Left hindlimb (tissue), 1 donor: ENCODE measurements around the gene MACF1.
"Not testable (repeated sequence)": the region's sequence is repeated elsewhere in the genome, so short reads cannot be mapped to it uniquely, and the experiment has no call there.

Experiments
- DNase-seq: peaks from one replicate; pipeline ENCODE4 v3.0.0-alpha.2; 2018

Gene MACF1

DNA sequence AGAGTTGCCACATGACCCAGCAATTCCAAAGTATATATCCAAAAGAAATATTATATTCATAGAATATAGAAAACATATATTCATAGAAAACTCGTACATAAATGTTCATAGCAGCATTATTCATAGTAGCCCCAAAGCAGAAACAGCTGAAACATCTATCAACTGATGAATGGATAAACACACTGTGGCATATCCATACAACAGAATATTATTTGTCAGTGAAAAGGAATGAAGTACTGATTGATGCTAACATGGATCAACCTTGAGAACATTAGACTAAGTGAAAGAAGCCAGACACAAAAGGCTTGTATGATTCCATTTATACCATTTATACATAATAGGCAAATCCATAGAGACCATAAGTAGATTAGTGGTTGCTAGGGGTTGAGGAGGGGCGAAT is 21.7 kb upstream of the MACF1 start:
- no peak for DNase-seq

- peak; percentile 55 for DNase-seq
Measured at GRCh38 chr1:39183503-39184353, 20.8 kb upstream of the MACF1 start.

DNA sequence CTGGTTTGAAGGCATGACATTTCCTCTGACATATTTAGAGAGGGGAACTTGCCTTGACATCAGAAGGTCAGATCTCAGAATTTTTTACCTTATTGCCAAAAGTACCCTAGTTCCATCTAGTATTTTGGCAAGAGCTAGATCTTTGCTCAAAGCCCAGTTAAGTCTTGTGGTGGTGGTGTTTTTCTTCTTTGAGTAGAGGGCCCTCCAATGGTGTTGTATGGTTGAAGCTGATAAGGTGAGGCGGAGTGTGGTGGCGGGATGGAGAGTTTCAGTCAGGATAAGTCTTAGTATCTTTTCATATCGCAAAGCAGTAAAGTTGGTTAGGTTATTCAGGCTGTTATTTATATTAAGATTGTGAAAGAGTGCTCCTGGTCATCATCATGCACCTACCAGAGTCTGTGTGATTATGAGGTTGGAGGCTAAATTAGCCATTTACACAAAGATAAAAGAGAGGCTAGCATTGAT is 20.1 kb upstream of the MACF1 start:
- DNase-seq = no peak

- DNase-seq = no peak
Measured at GRCh38 chr1:39187275-39188046, 17.0 kb upstream of the MACF1 start.

- DNase-seq = no peak
Measured at GRCh38 chr1:39189592-39190041, 14.9 kb upstream of the MACF1 start.

DNA sequence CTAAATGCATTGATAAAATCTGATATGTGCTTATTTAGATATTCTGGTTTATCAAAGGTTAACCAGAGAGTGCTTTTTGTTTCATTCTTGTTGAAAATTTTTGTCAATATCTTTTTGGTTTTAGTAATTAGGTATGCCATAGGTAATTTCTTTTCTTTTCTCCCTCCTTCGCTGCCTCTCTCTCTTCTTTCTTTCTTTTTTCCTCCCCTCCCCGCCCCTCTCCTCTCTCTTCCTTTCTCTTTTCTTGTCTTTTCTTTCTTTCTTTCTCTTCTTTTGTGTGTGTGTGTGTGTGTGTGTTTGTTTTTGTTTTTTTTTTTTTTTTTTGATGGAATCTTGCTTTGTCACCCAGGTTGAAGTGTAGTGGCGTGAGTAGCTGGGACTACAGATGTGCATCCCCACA is 14.4 kb upstream of the MACF1 start:
- DNase-seq = no peak

- no peak for DNase-seq
Measured at GRCh38 chr1:39194398-39195051, 10.0 kb upstream of the MACF1 start.

GRCh38 chr1:39195166-39196111 is 9.1 kb upstream of the MACF1 start:
- DNase-seq = no peak

DNA sequence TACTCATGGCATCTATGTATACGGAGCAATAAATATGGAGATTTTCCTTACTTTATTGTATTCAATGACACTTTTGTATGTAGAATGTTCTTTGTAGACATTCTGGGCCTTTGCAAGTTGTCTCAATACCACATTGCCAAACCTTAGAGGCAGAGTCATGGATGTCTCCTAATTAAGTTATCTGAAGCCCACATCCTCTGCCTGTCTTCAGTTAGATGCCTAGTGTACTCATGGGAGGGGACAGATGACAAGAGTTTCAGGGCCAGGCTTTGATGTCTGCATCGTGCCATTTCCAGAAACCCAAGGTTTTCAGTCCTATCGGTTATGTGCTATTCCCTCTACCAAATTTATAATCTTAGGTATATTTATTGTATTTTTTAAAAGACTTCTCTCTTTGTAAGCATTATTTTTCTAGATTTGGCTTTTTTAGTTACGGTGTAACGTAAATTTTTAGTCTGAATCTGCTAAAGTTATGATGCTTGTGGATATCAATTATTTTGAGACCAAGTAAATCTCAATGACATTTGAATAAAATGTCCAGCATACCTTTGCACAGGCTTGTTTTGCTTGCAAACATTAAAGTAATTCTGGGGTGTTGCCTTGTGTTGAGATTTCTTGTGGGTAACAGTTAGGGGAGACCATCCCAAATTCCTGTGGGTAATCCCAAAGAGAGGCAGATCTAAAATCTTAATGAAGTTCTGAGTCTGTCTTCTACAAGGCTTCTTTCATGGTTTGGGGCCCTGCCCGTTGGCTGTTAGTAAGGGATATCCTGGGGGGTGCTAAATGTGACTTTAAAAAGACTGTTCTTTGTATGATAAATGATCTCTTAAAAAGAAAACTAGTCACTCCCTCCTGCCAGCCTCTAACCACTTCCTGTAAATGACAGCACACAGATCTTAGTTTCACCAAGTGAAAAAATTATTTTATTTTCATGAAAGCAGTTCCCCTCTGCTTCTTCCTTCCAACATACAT is 8.0 kb upstream of the MACF1 start:
- peak; percentile 58 for DNase-seq

DNA sequence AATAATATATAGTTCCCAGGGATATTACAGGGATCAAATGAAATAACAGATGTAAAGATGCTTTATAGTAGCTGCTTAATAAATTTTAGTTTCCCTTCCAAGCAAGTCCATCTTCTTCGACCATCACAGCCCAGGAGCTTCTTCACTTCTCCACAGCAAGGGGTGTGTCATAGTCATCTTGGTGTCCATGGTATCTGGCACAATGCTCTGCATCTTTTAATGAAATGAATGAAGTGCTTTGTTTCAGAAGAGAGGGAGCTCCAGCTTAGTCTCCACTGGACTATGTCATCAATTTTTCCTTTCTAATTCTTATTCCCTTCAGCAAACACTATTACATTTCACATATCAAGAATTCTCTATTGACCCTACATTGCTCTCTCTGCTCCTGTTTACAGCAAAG is 4.9 kb upstream of the MACF1 start:
- no peak for DNase-seq

- DNase-seq = peak; percentile 57
Measured at GRCh38 chr1:39205102-39205780, 746 bp downstream of the MACF1 start.

DNA sequence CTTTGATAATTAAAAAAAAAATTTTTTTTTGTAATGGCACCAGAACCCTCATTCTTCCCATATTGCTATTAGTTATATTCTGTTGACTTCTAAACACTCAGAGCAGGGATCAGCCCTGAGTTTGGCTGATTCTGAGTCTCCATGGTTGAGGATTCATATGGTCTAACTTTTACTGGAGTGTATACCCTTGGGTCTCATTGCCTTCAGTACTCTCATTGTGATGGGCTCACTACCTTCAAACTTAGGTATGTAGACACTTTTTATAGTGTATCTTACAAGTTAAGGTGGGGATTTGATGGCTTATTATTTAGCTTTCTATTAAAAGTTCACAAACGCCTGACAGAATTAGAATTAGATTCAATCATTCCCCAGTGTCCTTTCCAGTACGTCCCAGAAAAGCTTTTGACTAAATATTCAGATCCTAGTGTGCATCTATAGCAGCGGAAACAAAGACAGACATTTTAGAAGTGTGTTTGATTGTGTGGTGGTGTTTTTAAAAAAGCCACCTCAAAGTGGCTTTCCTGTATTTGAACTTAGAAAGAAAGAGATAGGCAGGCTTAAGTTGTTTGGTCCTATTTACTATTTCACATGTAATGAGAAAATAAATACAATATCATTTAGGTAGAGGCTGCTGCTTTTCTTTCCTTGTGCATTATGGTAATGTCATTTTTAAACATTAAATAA is 1.4 kb downstream of the MACF1 start:
- DNase-seq = no peak

GRCh38 chr1:39208360-39208759 is 3.9 kb downstream of the MACF1 start:
- DNase-seq = not testable (repeated sequence)

GRCh38 chr1:39210649-39211048 is 6.2 kb downstream of the MACF1 start:
- no peak for DNase-seq

GRCh38 chr1:39212499-39212898 is 8.0 kb downstream of the MACF1 start:
- DNase-seq = no peak

DNA sequence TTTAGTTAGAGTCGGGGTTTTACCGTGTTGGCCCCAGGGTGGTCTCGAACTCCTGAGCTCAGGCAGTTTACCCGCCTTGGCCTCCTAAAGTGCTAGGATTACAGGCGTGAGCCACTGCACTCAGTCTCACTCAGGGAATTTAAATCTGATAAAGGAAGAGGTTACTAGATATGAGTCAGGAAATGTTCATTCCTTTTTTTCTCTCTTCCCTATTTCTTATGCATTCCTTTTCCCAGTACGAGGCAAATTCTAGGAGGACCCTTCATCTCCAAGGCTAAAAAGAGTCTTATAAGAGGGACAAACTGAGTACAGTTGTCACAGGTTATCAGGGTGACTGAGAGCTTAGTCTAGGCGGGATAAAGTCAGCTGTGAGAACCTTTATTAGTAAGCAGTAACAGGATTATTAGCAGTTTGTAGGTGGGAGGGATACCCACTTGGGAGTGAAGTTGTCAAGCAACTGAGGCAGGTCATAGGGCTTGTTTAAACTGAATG is 9.1 kb downstream of the MACF1 start:
- no peak for DNase-seq

GRCh38 chr1:39214021-39214713 is 9.7 kb downstream of the MACF1 start:
- no peak for DNase-seq

- DNase-seq = no peak
Measured at GRCh38 chr1:39214714-39214997, 10.2 kb downstream of the MACF1 start.
